Smooth muscle cell (in vitro differentiated cells): Measurements from ENCODE around the gene SLC17A9. TPM values are rescaled to one million over a fixed set of nuclear protein-coding genes. Genes with fewer than 3 reads are reported as not detected.

Source experiments
- DNase-seq: peaks from one replicate; lab custom pipeline; 2025; ENCODE audit not compliant: unreplicated experiment; lab: John Stamatoyannopoulos, UW
- H2AFZ ChIP-seq: fragments of 200-600 bp; sonication (generic); 2 replicates; pipeline ENCODE4 v1.6.0; 2016; ENCODE audit warnings: antibody characterized with exemption, low read depth, mild to moderate bottlenecking
- H3F3A ChIP-seq: fragments of 200-600 bp; sonication (generic); 2 replicates; pipeline ENCODE4 v1.6.0; 2017; ENCODE audit warnings: antibody characterized with exemption, low read depth
- H3K27ac ChIP-seq: fragments of 200-600 bp; sonication (generic); 2 replicates; pipeline ENCODE4 v1.5.1; 2016; ENCODE audit warnings: low read depth, mild to moderate bottlenecking
- H3K27me3 ChIP-seq: fragments of 200-600 bp; sonication (generic); 2 replicates; pipeline ENCODE4 v1.6.1; 2016; ENCODE audit warnings: low read depth, mild to moderate bottlenecking
- H3K36me3 ChIP-seq: fragments of 200-600 bp; sonication (generic); 2 replicates; pipeline ENCODE4 v1.5.1; 2016; ENCODE audit warnings: low read depth
- H3K4me1 ChIP-seq: fragments of 200-600 bp; sonication (generic); 2 replicates; pipeline ENCODE4 v1.5.1; 2016; ENCODE audit warnings: low read depth
- H3K4me2 ChIP-seq: fragments of 200-600 bp; sonication (generic); 2 replicates; pipeline ENCODE4 v1.6.0; 2016; ENCODE audit warnings: mild to moderate bottlenecking
- H3K4me3 ChIP-seq: fragments of 200-600 bp; sonication (generic); 2 replicates; pipeline ENCODE4 v1.5.1; 2016; ENCODE audit warnings: mild to moderate bottlenecking
- H3K79me2 ChIP-seq: fragments of 200-600 bp; sonication (generic); 2 replicates; pipeline ENCODE4 v1.6.0; 2016; ENCODE audit warnings: low read depth, mild to moderate bottlenecking
- H3K9ac ChIP-seq: fragments of 200-600 bp; sonication (generic); 2 replicates; pipeline ENCODE4 v1.6.0; 2016; ENCODE audit warnings: low read depth
- H3K9me3 ChIP-seq: fragments of 200-600 bp; sonication (generic); replicated peaks from 2 replicates; pipeline ENCODE4 v1.5.1; 2016; ENCODE audit warnings: low read depth
- H4K20me1 ChIP-seq: fragments of 200-600 bp; sonication (generic); 2 replicates; pipeline ENCODE4 v1.6.0; 2016; ENCODE audit warnings: low read depth
- WGBS: methylation state at CpG from one replicate; pipeline ENCODE4 v1.1.7; 2016; ENCODE audit warnings: low lambda C conversion rate; 5-methylcytosine and 5-hydroxymethylcytosine counted together
- polyA plus RNA-seq: library from polyadenylated mRNA; unstranded; fragments of >200 nt; fragmentation: Nextera tagmentation; extraction: Ambion mirVana; gene quantifications from 2 replicates; pipeline ENCODE4 v1.2.1, GENCODE V29; 2016
- total RNA-seq: library from RNA; depleted of rRNA; stranded (reverse); fragments of >200 nt; gene quantifications from 2 replicates; pipeline ENCODE4 v1.2.3, GENCODE V29; 2014
- TF ChIP-seq, protein P1 (sequence below): fragments of 200-600 bp; sonication (generic); IDR thresholded peaks from 2 replicates; pipeline ENCODE4 v1.5.1; 2017; ENCODE audit warnings: borderline replicate concordance, mild to moderate bottlenecking, antibody characterized with exemption; ENCODE audit not compliant: insufficient read depth, poor library complexity, severe bottlenecking

SLC17A9 gene
- total and polyA plus RNA-seq, 2 experiments from 2014 or later = 32.5 to 96.7 TPM

DNA sequence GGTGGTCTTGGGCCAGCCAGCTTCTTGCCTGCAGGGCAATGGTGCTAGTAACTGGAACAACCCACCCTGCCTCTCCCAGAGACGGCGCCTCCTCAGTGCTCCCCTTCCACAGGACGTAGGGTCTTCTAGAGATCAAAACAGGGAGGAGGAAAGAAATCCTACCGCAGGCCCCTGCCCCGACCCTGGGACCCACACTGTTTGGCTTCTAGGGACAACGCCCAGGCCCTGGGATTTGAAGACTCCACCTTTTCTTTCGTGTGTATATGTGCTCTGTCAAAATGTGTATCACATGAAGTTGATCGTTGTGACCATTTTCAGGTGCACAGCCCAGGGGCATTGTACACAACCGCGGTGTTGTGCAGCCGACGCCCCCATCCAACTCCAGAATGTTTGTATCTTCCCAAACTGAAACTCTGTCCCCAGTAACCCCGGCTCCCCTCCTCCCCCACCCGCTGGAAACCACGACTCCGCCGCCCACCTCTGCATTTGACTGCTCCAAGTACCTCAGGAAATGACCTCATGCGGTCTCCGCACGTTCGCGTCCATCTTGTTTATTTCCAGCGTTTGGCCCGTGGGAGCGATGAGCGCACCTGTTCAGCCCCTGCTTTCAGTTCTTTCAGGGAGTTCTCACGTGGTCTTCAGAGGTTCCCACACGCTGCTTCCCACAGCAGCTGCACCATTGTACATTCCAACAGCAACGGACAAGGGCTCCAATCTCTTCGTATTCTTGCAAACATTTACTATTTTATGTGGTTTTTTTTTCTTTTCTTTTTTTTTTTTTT is 57.7 kb downstream of the SLC17A9 start:
- Histone ChIP-seq H3K4me2 (no peak overlapping the region), H3K79me2 (no peaks in the 10 kb centered on the region), H2AFZ (no peak overlapping the region), H3K9ac (no peak overlapping the region), H4K20me1 (no peaks in the 10 kb centered on the region), H3K27ac (no peak overlapping the region), H3K36me3 (no peaks in the 10 kb centered on the region), H3K9me3 (no peaks in the 10 kb centered on the region), H3K4me1 (peaks cover 5% of the 10 kb centered on the region), H3F3A (no peaks in the 10 kb centered on the region), H3K4me3 (no peak overlapping the region), H3K27me3 (peaks cover 53% of the 10 kb centered on the region)
- TF ChIP-seq, protein P1, sequence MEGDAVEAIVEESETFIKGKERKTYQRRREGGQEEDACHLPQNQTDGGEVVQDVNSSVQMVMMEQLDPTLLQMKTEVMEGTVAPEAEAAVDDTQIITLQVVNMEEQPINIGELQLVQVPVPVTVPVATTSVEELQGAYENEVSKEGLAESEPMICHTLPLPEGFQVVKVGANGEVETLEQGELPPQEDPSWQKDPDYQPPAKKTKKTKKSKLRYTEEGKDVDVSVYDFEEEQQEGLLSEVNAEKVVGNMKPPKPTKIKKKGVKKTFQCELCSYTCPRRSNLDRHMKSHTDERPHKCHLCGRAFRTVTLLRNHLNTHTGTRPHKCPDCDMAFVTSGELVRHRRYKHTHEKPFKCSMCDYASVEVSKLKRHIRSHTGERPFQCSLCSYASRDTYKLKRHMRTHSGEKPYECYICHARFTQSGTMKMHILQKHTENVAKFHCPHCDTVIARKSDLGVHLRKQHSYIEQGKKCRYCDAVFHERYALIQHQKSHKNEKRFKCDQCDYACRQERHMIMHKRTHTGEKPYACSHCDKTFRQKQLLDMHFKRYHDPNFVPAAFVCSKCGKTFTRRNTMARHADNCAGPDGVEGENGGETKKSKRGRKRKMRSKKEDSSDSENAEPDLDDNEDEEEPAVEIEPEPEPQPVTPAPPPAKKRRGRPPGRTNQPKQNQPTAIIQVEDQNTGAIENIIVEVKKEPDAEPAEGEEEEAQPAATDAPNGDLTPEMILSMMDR = no peak
- no peak for DNase-seq
- WGBS = 77% methylated on average over 30 of the region's 30 CpGs

DNA sequence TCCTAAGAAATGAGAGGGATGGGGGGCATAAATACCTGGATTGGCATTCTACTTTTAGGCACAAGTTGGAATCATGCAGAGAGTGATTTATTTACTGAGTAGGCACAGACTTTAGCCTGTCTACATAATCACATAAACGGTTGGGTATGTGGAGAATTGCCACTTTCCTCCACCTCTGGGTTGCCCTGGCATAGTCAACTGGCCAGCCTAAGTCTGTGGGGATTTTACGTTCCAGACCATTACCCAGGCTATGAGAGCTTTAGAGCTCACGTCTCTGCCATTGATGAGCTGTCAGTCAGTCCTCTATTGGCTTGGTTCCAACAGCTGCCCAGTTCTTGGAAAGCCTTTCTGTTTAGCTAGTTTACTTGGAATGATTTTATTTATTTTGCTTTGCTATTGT is 59.3 kb downstream of the SLC17A9 start:
- H2AFZ ChIP-seq = no peak overlapping the region
- no peak overlapping the region for H3K27ac ChIP-seq
- H3K9me3 ChIP-seq = no peaks in the 10 kb centered on the region
- H3K9ac ChIP-seq = no peak overlapping the region
- H3K79me2 ChIP-seq = no peaks in the 10 kb centered on the region
- H4K20me1 ChIP-seq = no peaks in the 10 kb centered on the region
- H3K27me3 ChIP-seq = peaks cover 36% of the 10 kb centered on the region
- TF ChIP-seq, protein P1 = no peak
- WGBS = 72% methylated on average over 3 of the region's 3 CpGs
- no peaks in the 10 kb centered on the region for H3K36me3 ChIP-seq
- DNase-seq = no peak
- H3F3A ChIP-seq = no peaks in the 10 kb centered on the region
- peaks cover 6% of the 10 kb centered on the region for H3K4me1 ChIP-seq
- no peak overlapping the region for H3K4me2 ChIP-seq
- no peak overlapping the region for H3K4me3 ChIP-seq

DNA sequence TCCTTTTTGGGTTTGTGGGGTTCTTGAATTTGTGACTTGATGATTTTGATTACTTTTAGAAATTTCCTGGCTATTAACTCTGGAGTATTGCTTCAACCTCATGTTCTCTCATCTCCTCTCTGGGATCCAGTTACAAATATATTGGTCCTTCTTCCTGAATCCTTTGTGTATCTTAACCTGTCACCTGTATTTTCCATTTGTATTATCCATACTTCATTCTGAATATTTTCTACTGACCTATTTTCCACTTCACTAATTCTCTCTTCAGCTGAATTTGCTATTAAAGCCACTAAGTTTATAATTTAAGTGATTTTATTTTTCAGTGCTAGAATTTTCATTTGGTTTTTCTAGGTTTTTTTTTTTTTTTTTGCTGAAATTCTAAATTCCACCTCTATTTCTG is 60.7 kb downstream of the SLC17A9 start:
- Histone ChIP-seq H3K27ac (no peak overlapping the region), H2AFZ (no peak overlapping the region), H3K4me3 (no peak overlapping the region), H3K4me1 (peaks cover 6% of the 10 kb centered on the region), H3K9me3 (no peaks in the 10 kb centered on the region), H3K79me2 (no peaks in the 10 kb centered on the region), H3K27me3 (peaks cover 22% of the 10 kb centered on the region), H3F3A (no peaks in the 10 kb centered on the region), H3K4me2 (no peak overlapping the region), H4K20me1 (no peaks in the 10 kb centered on the region), H3K36me3 (no peaks in the 10 kb centered on the region), H3K9ac (no peak overlapping the region)
- DNase-seq = no peak
- TF ChIP-seq, protein P1 = no peak

DNA sequence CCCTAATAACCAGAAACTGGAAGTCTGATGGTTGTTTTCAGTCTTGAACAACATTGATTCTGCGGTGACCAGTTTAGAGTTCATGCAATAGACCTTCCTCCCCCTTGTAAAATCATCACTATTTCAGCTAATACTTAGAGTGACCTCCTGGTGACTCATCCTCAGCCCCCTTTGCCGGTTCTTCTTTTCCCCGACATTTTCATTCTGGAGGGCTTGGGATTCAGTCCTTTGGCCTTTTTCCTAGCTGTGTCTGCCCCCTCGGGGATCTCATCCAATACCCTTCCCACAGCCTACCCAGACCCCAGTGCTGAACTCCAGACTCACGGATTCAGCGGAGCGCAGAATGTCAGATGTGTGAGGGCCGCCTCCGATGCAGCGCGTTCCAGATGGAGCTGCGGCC is 61.8 kb downstream of the SLC17A9 start:
- Histone ChIP-seq H3K27ac (no peak overlapping the region), H3K36me3 (no peaks in the 10 kb centered on the region), H3K27me3 (peaks cover 13% of the 10 kb centered on the region), H3K9ac (no peak overlapping the region), H4K20me1 (no peaks in the 10 kb centered on the region), H3F3A (no peaks in the 10 kb centered on the region), H3K4me1 (peaks cover 6% of the 10 kb centered on the region), H2AFZ (no peak overlapping the region), H3K9me3 (no peaks in the 10 kb centered on the region), H3K79me2 (no peaks in the 10 kb centered on the region), H3K4me3 (no peak overlapping the region), H3K4me2 (peak overlapping the region; percentile 78)
- 11% methylated on average over 12 of the region's 12 CpGs for WGBS
- DNase-seq = no peak
- TF ChIP-seq, protein P1 = no peak
